Mesothelial cell of epicardium (in vitro differentiated cells): ENCODE measurements around the gene EID2. TPM values are rescaled to one million over a fixed set of nuclear protein-coding genes. Genes with fewer than 3 reads are reported as not detected.

Source experiments
- DNase-seq, 2 experiments: peaks; one replicate each; pipeline ENCODE4 v3.0.0; 2021; ENCODE audit warnings: low spot score in 2 of 2; ENCODE audit not compliant: unreplicated experiment in 2 of 2
- H3K27ac Mint-ChIP-seq: 2 replicates; pipeline ENCODE4 v1.8.0; 2021; ENCODE audit warnings: mixed read lengths
- H3K27me3 Mint-ChIP-seq: 2 replicates; pipeline ENCODE4 v1.8.0; 2021; ENCODE audit warnings: low read depth, mixed read lengths
- H3K36me3 Mint-ChIP-seq: 2 replicates; pipeline ENCODE4 v1.8.0; 2021; ENCODE audit warnings: mixed read lengths
- H3K4me1 Mint-ChIP-seq: 2 replicates; pipeline ENCODE4 v1.8.0; 2021; ENCODE audit warnings: mixed read lengths
- H3K4me3 Mint-ChIP-seq: 2 replicates; pipeline ENCODE4 v1.8.0; 2021; ENCODE audit warnings: mild to moderate bottlenecking, moderate library complexity, mixed read lengths
- H3K9me3 Mint-ChIP-seq: 2 replicates; pipeline ENCODE4 v1.8.0; 2021; ENCODE audit warnings: mixed read lengths
- CTCF ChIP-seq: fragments of 200-600 bp; sonication (generic); IDR thresholded peaks from one replicate; pipeline ENCODE4 v1.5.0; 2021; ENCODE audit warnings: antibody characterized with exemption; ENCODE audit not compliant: unreplicated experiment
- total RNA-seq: library from RNA; stranded (reverse); gene quantifications from 3 replicates; pipeline ENCODE4 v1.2.1, GENCODE V29; 2021

Gene EID2
- total RNA-seq, 1 donor from 2014 or later = 19.7 TPM

DNA sequence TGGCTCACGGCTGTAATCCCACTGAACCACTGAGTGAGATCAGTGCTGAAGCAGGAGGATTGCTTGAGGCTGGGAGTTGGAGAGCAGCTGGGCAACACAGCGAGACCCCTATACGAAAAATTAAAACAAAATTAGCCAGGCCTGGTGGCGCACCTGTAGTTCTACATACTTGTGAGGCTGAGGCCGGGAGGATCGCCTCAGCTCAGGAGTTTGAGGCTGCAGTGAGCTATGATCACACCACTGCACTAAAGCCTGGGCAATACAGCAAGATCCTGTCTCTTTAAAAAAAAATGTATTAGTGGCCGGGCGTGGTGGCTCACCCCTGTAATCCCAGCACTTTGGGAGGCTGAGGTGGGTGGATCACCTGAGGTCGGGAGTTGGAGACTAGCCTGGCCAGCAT lies 31.3 kb downstream of the EID2 start:
- Mint-ChIP-seq H3K27me3 (peaks cover 84% of the 10 kb centered on the region), H3K9me3 (no peaks in the 10 kb centered on the region), H3K36me3 (no peaks in the 10 kb centered on the region), H3K4me3 (no peak overlapping the region), H3K27ac (no peak overlapping the region), H3K4me1 (peaks cover 6% of the 10 kb centered on the region)
- TF ChIP-seq CTCF = no peak
- DNase-seq = no peak

DNA sequence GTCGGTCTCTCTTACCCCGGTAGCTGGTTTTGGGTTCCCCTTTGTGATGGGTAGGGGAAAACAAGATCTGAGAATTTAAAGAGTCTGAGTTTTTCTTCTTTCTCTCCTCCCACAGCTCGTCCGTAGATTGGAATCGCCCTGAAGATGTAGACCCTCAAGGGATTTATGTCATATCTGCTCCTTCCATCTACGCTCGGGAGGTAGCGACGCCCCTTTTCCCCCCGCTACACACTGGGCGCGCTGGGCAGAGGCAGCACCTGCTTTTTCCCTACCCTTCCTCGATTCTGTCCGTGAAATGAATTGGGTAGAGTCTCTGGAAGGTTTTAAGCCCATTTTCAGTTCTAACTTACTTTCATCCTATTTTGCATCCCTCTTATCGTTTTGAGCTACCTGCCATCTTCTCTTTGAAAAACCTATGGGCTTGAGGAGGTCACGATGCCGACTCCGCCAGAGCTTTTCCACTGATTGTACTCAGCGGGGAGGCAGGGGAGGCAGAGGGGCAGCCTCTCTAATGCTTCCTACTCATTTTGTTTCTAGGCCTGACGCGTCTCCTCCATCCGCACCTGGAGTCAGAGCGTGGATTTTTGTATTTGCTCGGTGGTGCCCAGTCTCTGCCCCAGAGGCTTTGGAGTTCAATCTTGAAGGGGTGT lies 32.1 kb downstream of the EID2 start:
- Mint-ChIP-seq H3K9me3 (no peaks in the 10 kb centered on the region), H3K4me3 (peak overlapping the region; percentile 65), H3K36me3 (no peaks in the 10 kb centered on the region), H3K4me1 (peaks cover 6% of the 10 kb centered on the region), H3K27me3 (peaks cover 84% of the 10 kb centered on the region), H3K27ac (no peak overlapping the region)
- TF ChIP-seq CTCF = no peak
- no peak for DNase-seq

GRCh38 chr19:39506944-39507714 lies 32.8 kb downstream of the EID2 start:
- H3K27me3 Mint-ChIP-seq = peaks cover 81% of the 10 kb centered on the region
- no peak for TF ChIP-seq CTCF
- peaks cover 6% of the 10 kb centered on the region for H3K4me1 Mint-ChIP-seq
- no peak overlapping the region for H3K27ac Mint-ChIP-seq
- peak; percentile 39 to 71 for DNase-seq
- H3K9me3 Mint-ChIP-seq = no peaks in the 10 kb centered on the region
- no peaks in the 10 kb centered on the region for H3K36me3 Mint-ChIP-seq
- H3K4me3 Mint-ChIP-seq = peak overlapping the region; percentile 65

DNA sequence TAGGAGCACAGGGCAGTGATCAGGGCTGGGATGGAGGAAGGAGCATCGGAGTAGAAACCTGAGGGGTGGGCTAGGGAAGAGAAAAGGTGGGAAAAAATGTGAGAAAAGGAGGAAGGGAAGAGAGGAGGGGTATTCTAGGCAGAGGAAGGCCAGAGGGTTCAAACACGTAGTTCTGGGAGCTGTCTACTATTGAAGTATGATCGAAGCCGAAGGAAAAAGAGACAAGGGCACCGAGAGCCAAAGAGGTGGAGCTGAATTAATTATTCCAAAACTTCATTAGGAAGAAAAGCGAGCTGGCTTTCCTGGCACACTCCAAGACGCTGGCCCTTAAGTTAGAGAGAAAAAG lies 33.4 kb downstream of the EID2 start:
- Mint-ChIP-seq H3K27ac (no peak overlapping the region), H3K27me3 (peaks cover 84% of the 10 kb centered on the region), H3K4me3 (peak overlapping the region; percentile 46), H3K36me3 (no peaks in the 10 kb centered on the region), H3K9me3 (no peaks in the 10 kb centered on the region), H3K4me1 (peaks cover 6% of the 10 kb centered on the region)
- DNase-seq = no peak
- TF ChIP-seq CTCF = no peak

GRCh38 chr19:39502640-39503417 lies 37.1 kb downstream of the EID2 start:
- Mint-ChIP-seq H3K27ac (no peak overlapping the region), H3K9me3 (no peaks in the 10 kb centered on the region), H3K4me3 (no peak overlapping the region), H3K4me1 (peaks cover 18% of the 10 kb centered on the region), H3K27me3 (peaks cover 92% of the 10 kb centered on the region), H3K36me3 (no peaks in the 10 kb centered on the region)
- TF ChIP-seq CTCF = peak; percentile 85
- DNase-seq = peak in 1 of 2 experiments; percentile 76
